SK-N-SH (cell line): Measurements from ENCODE around the gene LBX1. TPM values are rescaled to one million over a fixed set of nuclear protein-coding genes. Genes with fewer than 3 reads are reported as not detected.

Source experiments
- CTCF ChIA-PET: fragments of 300-600, 350-600 bp; formaldehyde crosslinking; extraction: SDS; loops from one replicate; lab custom pipeline; 2021; lab: Yijun Ruan, JAX
- POLR2A ChIA-PET: fragments of 350-600 bp; sonication (Branson Sonifier 250); formaldehyde crosslinking; extraction: SDS; loops from one replicate; lab custom pipeline; 2020; ENCODE audit warnings: antibody characterized with exemption, inconsistent platforms; lab: Yijun Ruan, JAX
- DNase-seq: peaks from one replicate; pipeline ENCODE4 v3.0.0; 2012
- H2AFZ ChIP-seq: fragments of 200-600 bp; sonication (generic); 2 replicates; pipeline ENCODE4 v1.8.1; 2016; ENCODE audit warnings: antibody characterized with exemption, mild to moderate bottlenecking, low read depth
- H3F3A ChIP-seq: fragments of 200-600 bp; sonication (generic); replicated peaks from 2 replicates; pipeline ENCODE3; 2016; ENCODE audit warnings: antibody characterized with exemption, mild to moderate bottlenecking; ENCODE audit not compliant: insufficient read depth
- H3K27ac ChIP-seq, 2 experiments: fragments of 200-500 bp in 1 of 2; fragments of 200-600 bp in 1 of 2; sonication (Bioruptor generic) in 1 of 2; sonication (generic), shearing (Covaris generic) in 1 of 2; 2 replicates each; pipeline versions ENCODE4 v1.5.1 to v1.6.1; 2014 to 2016; ENCODE audit warnings: low read depth in 2 of 2, inconsistent platforms in 1 of 2, low read length in 1 of 2, mild to moderate bottlenecking in 1 of 2, mixed read lengths in 1 of 2
- H3K27me3 ChIP-seq: fragments of 200-600 bp; sonication (generic), shearing (Covaris generic); 2 replicates; pipeline ENCODE4 v1.6.1; 2016; ENCODE audit warnings: mixed run types; ENCODE audit not compliant: insufficient read depth
- H3K36me3 ChIP-seq, 2 experiments: fragments of 200-500 bp in 1 of 2; fragments of 200-600 bp in 1 of 2; sonication (Bioruptor generic) in 1 of 2; sonication (generic) in 1 of 2; replicated peaks in 1 of 2; 2 replicates each; pipeline versions ENCODE3 to v1.5.1; 2014 to 2016; ENCODE audit warnings: low read length in 1 of 2, mild to moderate bottlenecking in 1 of 2; ENCODE audit not compliant: insufficient read depth in 2 of 2, control insufficient read depth in 1 of 2
- H3K4me1 ChIP-seq, 2 experiments: fragments of 200-500 bp in 1 of 2; fragments of 200-600 bp in 1 of 2; sonication (Bioruptor generic) in 1 of 2; sonication (generic), shearing (Covaris generic) in 1 of 2; 2 replicates each; pipeline versions ENCODE4 v1.5.1 to v1.6.1; 2014 to 2016; ENCODE audit warnings: low read depth in 1 of 2, low read length in 1 of 2, mixed run types in 1 of 2; ENCODE audit not compliant: insufficient read depth in 2 of 2, control insufficient read depth in 1 of 2
- H3K4me2 ChIP-seq: fragments of 200-600 bp; sonication (generic), shearing (Covaris generic); 2 replicates; pipeline ENCODE4 v1.6.1; 2017; ENCODE audit warnings: mixed run types
- H3K4me3 ChIP-seq, 2 experiments: fragments of 200-500 bp in 1 of 2; fragments of 200-600 bp in 1 of 2; sonication (Bioruptor generic) in 1 of 2; sonication (generic), shearing (Covaris generic) in 1 of 2; 2 replicates each; pipeline versions ENCODE4 v1.5.1 to v1.8.1; 2014 to 2016; ENCODE audit warnings: low read depth in 2 of 2, inconsistent platforms in 1 of 2, low read length in 1 of 2, mild to moderate bottlenecking in 1 of 2, mixed read lengths in 1 of 2, moderate library complexity in 1 of 2
- H3K79me2 ChIP-seq: fragments of 200-600 bp; sonication (generic); 2 replicates; pipeline ENCODE4 v1.8.1; 2017; ENCODE audit warnings: mild to moderate bottlenecking; ENCODE audit not compliant: insufficient read depth
- H3K9ac ChIP-seq: fragments of 200-600 bp; sonication (generic); 2 replicates; pipeline ENCODE4 v1.6.1; 2017; ENCODE audit warnings: mixed run types
- H3K9me2 ChIP-seq: fragments of 200-600 bp; sonication (generic); 2 replicates; pipeline ENCODE4 v1.6.1; 2017; ENCODE audit warnings: mixed run types
- H3K9me3 ChIP-seq: fragments of 200-600 bp; sonication (generic); 2 replicates; pipeline ENCODE4 v1.6.1; 2017; ENCODE audit warnings: mixed run types, mild to moderate bottlenecking, moderate library complexity
- H4K20me1 ChIP-seq: fragments of 200-600 bp; sonication (generic); 2 replicates; pipeline ENCODE4 v1.6.1; 2017; ENCODE audit warnings: mild to moderate bottlenecking, mixed run types; ENCODE audit not compliant: insufficient read depth
- EP300 ChIP-seq, 2 experiments: IDR thresholded peaks; 2 replicates each; pipeline versions ENCODE4 v1.4.0 to v1.6.1; 2012; ENCODE audit warnings: borderline replicate concordance in 1 of 2, low read depth in 1 of 2, low read length in 1 of 2
- FOXJ3 ChIP-seq: sonication (generic); formaldehyde crosslinking; IDR thresholded peaks from 2 replicates; pipeline ENCODE4 v1.5.1; 2020; ENCODE audit warnings: mild to moderate bottlenecking, missing genetic modification reagents
- JUND ChIP-seq: IDR thresholded peaks from 2 replicates; pipeline ENCODE4 v1.4.0; 2012
- MXI1 ChIP-seq: IDR thresholded peaks from 2 replicates; pipeline ENCODE4 v1.6.1; 2012; ENCODE audit warnings: mild to moderate bottlenecking, low read depth, low read length, improper control_type of control experiment
- NFIC ChIP-seq: IDR thresholded peaks from 2 replicates; pipeline ENCODE4 v1.4.0; 2012; ENCODE audit warnings: borderline replicate concordance
- NRF1 ChIP-seq: IDR thresholded peaks from 2 replicates; pipeline ENCODE4 v1.6.1; 2012; ENCODE audit warnings: low read depth, mild to moderate bottlenecking, low read length
- POLR2AphosphoS5 ChIP-seq: IDR thresholded peaks from 2 replicates; pipeline ENCODE4 v1.6.1; 2012; ENCODE audit warnings: low read depth, low read length
- RAD21 ChIP-seq: IDR thresholded peaks from 2 replicates; pipeline ENCODE4 v1.6.1; 2012; ENCODE audit warnings: mild to moderate bottlenecking, low read length
- RXRA ChIP-seq: IDR thresholded peaks from 2 replicates; pipeline ENCODE4 v1.4.0; 2012; ENCODE audit warnings: low read depth, mild to moderate bottlenecking, borderline replicate concordance
- SMC3 ChIP-seq: IDR thresholded peaks from 2 replicates; pipeline ENCODE4 v1.6.1; 2012; ENCODE audit warnings: low read depth, low read length, improper control_type of control experiment
- TAF1 ChIP-seq: IDR thresholded peaks from 2 replicates; pipeline ENCODE4 v1.6.1; 2012; ENCODE audit warnings: low read depth, mild to moderate bottlenecking, low read length, moderate library complexity, borderline replicate concordance
- TCF12 ChIP-seq: IDR thresholded peaks from 2 replicates; pipeline ENCODE4 v1.4.0; 2012
- WGBS: methylation state at CpG from one replicate; pipeline ENCODE4 v1.1.6; 2017; ENCODE audit warnings: low lambda C conversion rate; 5-methylcytosine and 5-hydroxymethylcytosine counted together
- polyA plus RNA-seq, 3 experiments: library from polyadenylated mRNA; depleted of rRNA; stranded (reverse); fragments of >200 nt; gene quantifications; 2 replicates each; pipeline ENCODE4 v1.2.3, GENCODE V29; 2012
- TF ChIP-seq, protein P1 (sequence below): IDR thresholded peaks from 2 replicates; pipeline ENCODE4 v1.6.1; 2012; ENCODE audit warnings: mild to moderate bottlenecking, low read depth, low read length, moderate library complexity
- TF ChIP-seq, protein P2 (sequence below): IDR thresholded peaks from 2 replicates; pipeline ENCODE4; 2012
- TF ChIP-seq, protein P3 (sequence below): IDR thresholded peaks from 2 replicates; pipeline ENCODE4 v1.4.0; 2012; ENCODE audit warnings: low read depth, borderline replicate concordance

LBX1 gene
- polyA plus RNA-seq, 1 of the 3 experiments (the other 2 are of a cell fraction) = not detected

DNA sequence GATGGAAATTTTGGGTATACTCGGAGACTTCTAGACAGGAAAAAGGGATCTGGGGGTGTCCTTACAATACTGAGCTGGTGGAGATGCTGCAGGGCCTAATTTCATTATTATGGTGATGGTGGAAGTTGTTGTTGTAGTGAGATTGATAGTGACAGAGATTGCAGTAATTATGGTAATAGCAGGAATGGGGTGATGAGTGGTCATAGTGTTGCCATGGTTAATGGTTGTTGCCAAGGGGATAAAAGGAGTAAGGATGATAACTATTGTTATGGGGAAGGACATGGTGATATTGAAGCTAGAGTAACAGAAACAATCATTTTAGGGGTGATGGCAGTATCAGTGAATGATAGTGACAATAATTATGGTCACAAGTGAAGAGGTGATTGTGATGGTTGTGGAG, 27.1 kb upstream of the LBX1 start (continued):
- TF ChIP-seq, protein P1, sequence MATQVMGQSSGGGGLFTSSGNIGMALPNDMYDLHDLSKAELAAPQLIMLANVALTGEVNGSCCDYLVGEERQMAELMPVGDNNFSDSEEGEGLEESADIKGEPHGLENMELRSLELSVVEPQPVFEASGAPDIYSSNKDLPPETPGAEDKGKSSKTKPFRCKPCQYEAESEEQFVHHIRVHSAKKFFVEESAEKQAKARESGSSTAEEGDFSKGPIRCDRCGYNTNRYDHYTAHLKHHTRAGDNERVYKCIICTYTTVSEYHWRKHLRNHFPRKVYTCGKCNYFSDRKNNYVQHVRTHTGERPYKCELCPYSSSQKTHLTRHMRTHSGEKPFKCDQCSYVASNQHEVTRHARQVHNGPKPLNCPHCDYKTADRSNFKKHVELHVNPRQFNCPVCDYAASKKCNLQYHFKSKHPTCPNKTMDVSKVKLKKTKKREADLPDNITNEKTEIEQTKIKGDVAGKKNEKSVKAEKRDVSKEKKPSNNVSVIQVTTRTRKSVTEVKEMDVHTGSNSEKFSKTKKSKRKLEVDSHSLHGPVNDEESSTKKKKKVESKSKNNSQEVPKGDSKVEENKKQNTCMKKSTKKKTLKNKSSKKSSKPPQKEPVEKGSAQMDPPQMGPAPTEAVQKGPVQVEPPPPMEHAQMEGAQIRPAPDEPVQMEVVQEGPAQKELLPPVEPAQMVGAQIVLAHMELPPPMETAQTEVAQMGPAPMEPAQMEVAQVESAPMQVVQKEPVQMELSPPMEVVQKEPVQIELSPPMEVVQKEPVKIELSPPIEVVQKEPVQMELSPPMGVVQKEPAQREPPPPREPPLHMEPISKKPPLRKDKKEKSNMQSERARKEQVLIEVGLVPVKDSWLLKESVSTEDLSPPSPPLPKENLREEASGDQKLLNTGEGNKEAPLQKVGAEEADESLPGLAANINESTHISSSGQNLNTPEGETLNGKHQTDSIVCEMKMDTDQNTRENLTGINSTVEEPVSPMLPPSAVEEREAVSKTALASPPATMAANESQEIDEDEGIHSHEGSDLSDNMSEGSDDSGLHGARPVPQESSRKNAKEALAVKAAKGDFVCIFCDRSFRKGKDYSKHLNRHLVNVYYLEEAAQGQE = no peak
- TF ChIP-seq EP300 (IDR thresholded peaks at IDR 0.05; ENCODE audit: borderline replicate concordance in 1 of 2, low read depth in 1 of 2, low read length in 1 of 2) (no peak), MXI1 (no peak)

DNA sequence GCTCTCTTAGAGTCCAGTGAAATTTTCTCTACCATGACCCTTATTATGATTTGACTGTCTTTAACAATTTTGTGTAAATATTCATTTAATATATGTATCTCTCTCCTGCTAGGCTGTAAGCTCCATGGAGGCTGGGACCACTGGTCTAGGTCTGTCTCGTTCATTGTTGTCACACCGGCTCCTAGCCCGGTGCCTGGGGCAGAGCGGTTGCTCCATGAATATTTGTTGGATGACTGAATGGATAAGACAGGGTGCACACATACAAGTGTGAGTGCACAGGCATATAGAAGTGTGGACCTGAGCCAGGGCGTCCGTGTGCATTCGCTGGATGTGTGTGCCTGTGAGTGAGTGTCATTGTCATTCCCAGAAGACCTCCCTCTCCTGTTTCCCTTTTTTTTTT, 20.9 kb upstream of the LBX1 start:
- no peaks in the 10 kb centered on the region for H3K4me1 ChIP-seq
- no peaks in the 10 kb centered on the region for H3K36me3 ChIP-seq
- H3K27me3 ChIP-seq = peaks cover 32% of the 10 kb centered on the region
- H3K27ac ChIP-seq = no peak overlapping the region
- H4K20me1 ChIP-seq = no peaks in the 10 kb centered on the region
- H3K9ac ChIP-seq = no peak overlapping the region
- no peak overlapping the region for H3K4me2 ChIP-seq
- H3K79me2 ChIP-seq = no peaks in the 10 kb centered on the region
- no peaks in the 10 kb centered on the region for H3K9me2 ChIP-seq
- TF ChIP-seq, protein P2, sequence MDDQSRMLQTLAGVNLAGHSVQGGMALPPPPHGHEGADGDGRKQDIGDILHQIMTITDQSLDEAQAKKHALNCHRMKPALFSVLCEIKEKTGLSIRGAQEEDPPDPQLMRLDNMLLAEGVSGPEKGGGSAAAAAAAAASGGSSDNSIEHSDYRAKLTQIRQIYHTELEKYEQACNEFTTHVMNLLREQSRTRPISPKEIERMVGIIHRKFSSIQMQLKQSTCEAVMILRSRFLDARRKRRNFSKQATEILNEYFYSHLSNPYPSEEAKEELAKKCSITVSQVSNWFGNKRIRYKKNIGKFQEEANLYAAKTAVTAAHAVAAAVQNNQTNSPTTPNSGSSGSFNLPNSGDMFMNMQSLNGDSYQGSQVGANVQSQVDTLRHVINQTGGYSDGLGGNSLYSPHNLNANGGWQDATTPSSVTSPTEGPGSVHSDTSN = no peak
- TF ChIP-seq SMC3 (no peak), JUND (no peak), RAD21 (no peak), TCF12 (no peak), NFIC (no peak), FOXJ3 (CRISPR knock-in tag) (no peak), RXRA (no peak), POLR2AphosphoS5 (no peak), TAF1 (no peak), NRF1 (no peak)
- TF ChIP-seq, protein P1 = no peak
- TF ChIP-seq, protein P3, sequence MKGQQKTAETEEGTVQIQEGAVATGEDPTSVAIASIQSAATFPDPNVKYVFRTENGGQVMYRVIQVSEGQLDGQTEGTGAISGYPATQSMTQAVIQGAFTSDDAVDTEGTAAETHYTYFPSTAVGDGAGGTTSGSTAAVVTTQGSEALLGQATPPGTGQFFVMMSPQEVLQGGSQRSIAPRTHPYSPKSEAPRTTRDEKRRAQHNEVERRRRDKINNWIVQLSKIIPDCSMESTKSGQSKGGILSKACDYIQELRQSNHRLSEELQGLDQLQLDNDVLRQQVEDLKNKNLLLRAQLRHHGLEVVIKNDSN = no peak
- TF ChIP-seq, all 33 proteins: peak for 0
- 70% methylated on average over 7 of the region's 7 CpGs for WGBS
- DNase-seq = no peak
- Histone ChIP-seq H2AFZ (no peak overlapping the region), H3F3A (no peaks in the 10 kb centered on the region), H3K4me3 (no peak overlapping the region), H3K9me3 (no peaks in the 10 kb centered on the region)
- ChIA-PET POLR2A (no interaction called here), CTCF (interaction anchor here (1.0 to 1.4 kb wide), 2 partner anchors 32 to 38 kb away, joined by 4 read pairs; no protein-coding TSS in a partner anchor)
